Activated T-cell treated with anti-CD3 and anti-CD28 coated beads, Interleukin-2, amount 50 U/mL, for 4 hours (primary cell): ENCODE results near the gene SPTBN1. TPM values are rescaled to one million over a fixed set of nuclear protein-coding genes. Genes with fewer than 3 reads are reported as not detected.

Source experiments
- ATAC-seq, 2 donors: fragments of 200-7000 bp; cut with Tn5 transposase; one replicate each; pipeline ENCODE4 v1.10.0; 2021
- DNase-seq: peaks from one replicate; pipeline ENCODE4 v3.0.0-alpha.2; 2020
- H3K27me3 Mint-ChIP-seq: one replicate; pipeline ENCODE4 v1.8.0; 2021; ENCODE audit warnings: low read depth, mixed read lengths
- H3K36me3 Mint-ChIP-seq: one replicate; pipeline ENCODE4 v1.8.0; 2022; ENCODE audit warnings: mixed read lengths; ENCODE audit not compliant: insufficient read depth
- H3K4me1 Mint-ChIP-seq: one replicate; pipeline ENCODE4 v1.8.0; 2021; ENCODE audit warnings: low read depth, mixed read lengths
- H3K4me3 Mint-ChIP-seq: one replicate; pipeline ENCODE4 v1.8.0; 2021; ENCODE audit warnings: mild to moderate bottlenecking, moderate library complexity, mixed read lengths
- H3K9me3 Mint-ChIP-seq: one replicate; pipeline ENCODE4 v1.8.0; 2021; ENCODE audit warnings: mixed read lengths
- total RNA-seq, 3 donors: library from RNA; stranded (reverse); gene quantifications; one replicate each; pipeline ENCODE4 v1.2.1, GENCODE V29; 2021

Gene SPTBN1
- total RNA-seq, 3 donors from 2014 or later: 23.4 to 27.9 (median 24.0) TPM

- ATAC-seq: no peak
- H3K4me1 Mint-ChIP-seq: peaks cover 13% of the 10 kb centered on the region
- peaks cover 40% of the 10 kb centered on the region for H3K36me3 Mint-ChIP-seq
- DNase-seq: no peak
- no peaks in the 10 kb centered on the region for H3K27me3 Mint-ChIP-seq
- H3K4me3 Mint-ChIP-seq: no peak overlapping the region
- no peaks in the 10 kb centered on the region for H3K9me3 Mint-ChIP-seq
Observed at GRCh38 chr2:54668711-54669110, 212.6 kb downstream of the SPTBN1 start.

- Mint-ChIP-seq H3K9me3 (no peaks in the 10 kb centered on the region), H3K36me3 (peaks cover 34% of the 10 kb centered on the region), H3K27me3 (no peaks in the 10 kb centered on the region), H3K4me1 (peaks cover 16% of the 10 kb centered on the region), H3K4me3 (no peak overlapping the region)
- no peak for ATAC-seq
- DNase-seq: no peak
Observed at GRCh38 chr2:54669677-54670484, 213.8 kb downstream of the SPTBN1 start.

GRCh38 chr2:54670485-54671009 is 214.4 kb downstream of the SPTBN1 start:
- Mint-ChIP-seq H3K9me3 (no peaks in the 10 kb centered on the region), H3K4me3 (no peak overlapping the region), H3K27me3 (peaks cover under 1% of the 10 kb centered on the region), H3K4me1 (peaks cover 14% of the 10 kb centered on the region), H3K36me3 (peaks cover 31% of the 10 kb centered on the region)
- ATAC-seq (no peak), DNase-seq (no peak)

- ATAC-seq (no peak), DNase-seq (no peak)
- H3K36me3 Mint-ChIP-seq: peaks cover 27% of the 10 kb centered on the region
- H3K4me3 Mint-ChIP-seq: no peak overlapping the region
- H3K9me3 Mint-ChIP-seq: no peaks in the 10 kb centered on the region
- H3K27me3 Mint-ChIP-seq: peaks cover 3% of the 10 kb centered on the region
- peaks cover 14% of the 10 kb centered on the region for H3K4me1 Mint-ChIP-seq
Observed at GRCh38 chr2:54671010-54671409, 214.9 kb downstream of the SPTBN1 start.

- H3K36me3 Mint-ChIP-seq: peaks cover 21% of the 10 kb centered on the region
- ATAC-seq (no peak), DNase-seq (no peak)
Observed at GRCh38 chr2:54671875-54672589, 215.9 kb downstream of the SPTBN1 start.

GRCh38 chr2:54672590-54673456 is 216.7 kb downstream of the SPTBN1 start:
- Mint-ChIP-seq H3K9me3 (no peaks in the 10 kb centered on the region), H3K27me3 (peaks cover 19% of the 10 kb centered on the region), H3K4me3 (no peak overlapping the region), H3K4me1 (peaks cover 12% of the 10 kb centered on the region), H3K36me3 (peaks cover 17% of the 10 kb centered on the region)
- DNase-seq (no peak), ATAC-seq (no peak)

More at GRCh38 chr2:54671875-54672589, 215.9 kb downstream of the SPTBN1 start:
- peaks cover 13% of the 10 kb centered on the region for H3K27me3 Mint-ChIP-seq
- H3K4me3 Mint-ChIP-seq: no peak overlapping the region
- H3K9me3 Mint-ChIP-seq: no peaks in the 10 kb centered on the region
- peaks cover 12% of the 10 kb centered on the region for H3K4me1 Mint-ChIP-seq

GRCh38 chr2:54673501-54673998 is 217.4 kb downstream of the SPTBN1 start:
- H3K4me3 Mint-ChIP-seq: no peak overlapping the region
- H3K27me3 Mint-ChIP-seq: peaks cover 19% of the 10 kb centered on the region

GRCh38 chr2:54675281-54675680 is 219.2 kb downstream of the SPTBN1 start:
- Mint-ChIP-seq H3K4me3 (no peak overlapping the region), H3K36me3 (peaks cover 8% of the 10 kb centered on the region), H3K27me3 (peaks cover 20% of the 10 kb centered on the region), H3K4me1 (peaks cover 15% of the 10 kb centered on the region), H3K9me3 (no peaks in the 10 kb centered on the region)
- no peak for DNase-seq
- no peak for ATAC-seq

More at GRCh38 chr2:54673501-54673998, 217.4 kb downstream of the SPTBN1 start:
- DNase-seq (peak; percentile 12), ATAC-seq (peak; percentile 74 to 85)
- Mint-ChIP-seq H3K9me3 (no peaks in the 10 kb centered on the region), H3K4me1 (peaks cover 12% of the 10 kb centered on the region), H3K36me3 (peaks cover 11% of the 10 kb centered on the region)

- Mint-ChIP-seq H3K4me3 (no peak overlapping the region), H3K36me3 (peaks cover 5% of the 10 kb centered on the region), H3K9me3 (no peaks in the 10 kb centered on the region), H3K4me1 (peaks cover 20% of the 10 kb centered on the region), H3K27me3 (peaks cover 21% of the 10 kb centered on the region)
- DNase-seq: no peak
- no peak for ATAC-seq
Observed at GRCh38 chr2:54675738-54676137, 219.6 kb downstream of the SPTBN1 start.

GRCh38 chr2:54676656-54677055 is 220.5 kb downstream of the SPTBN1 start:
- H3K27me3 Mint-ChIP-seq: peaks cover 25% of the 10 kb centered on the region
- no peak for ATAC-seq

GRCh38 chr2:54677476-54678265 is 221.5 kb downstream of the SPTBN1 start:
- ATAC-seq (no peak), DNase-seq (no peak)
- Mint-ChIP-seq H3K4me1 (peaks cover 29% of the 10 kb centered on the region), H3K9me3 (no peaks in the 10 kb centered on the region), H3K27me3 (peaks cover 26% of the 10 kb centered on the region), H3K4me3 (no peak overlapping the region), H3K36me3 (no peaks in the 10 kb centered on the region)

More at GRCh38 chr2:54676656-54677055, 220.5 kb downstream of the SPTBN1 start:
- DNase-seq: no peak
- peaks cover 29% of the 10 kb centered on the region for H3K4me1 Mint-ChIP-seq
- H3K4me3 Mint-ChIP-seq: no peak overlapping the region
- H3K9me3 Mint-ChIP-seq: no peaks in the 10 kb centered on the region
- H3K36me3 Mint-ChIP-seq: no peaks in the 10 kb centered on the region

- H3K4me1 Mint-ChIP-seq: peaks cover 20% of the 10 kb centered on the region
- no peaks in the 10 kb centered on the region for H3K36me3 Mint-ChIP-seq
- no peaks in the 10 kb centered on the region for H3K9me3 Mint-ChIP-seq
- DNase-seq (no peak), ATAC-seq (no peak)
- peaks cover 30% of the 10 kb centered on the region for H3K27me3 Mint-ChIP-seq
- no peak overlapping the region for H3K4me3 Mint-ChIP-seq
Observed at GRCh38 chr2:54678719-54679118, 222.6 kb downstream of the SPTBN1 start.

- peak; percentile 96 for ATAC-seq
- peaks cover 17% of the 10 kb centered on the region for H3K4me1 Mint-ChIP-seq
- peak overlapping the region; percentile 39 for H3K4me3 Mint-ChIP-seq
- no peaks in the 10 kb centered on the region for H3K36me3 Mint-ChIP-seq
- peaks cover 32% of the 10 kb centered on the region for H3K27me3 Mint-ChIP-seq
- no peaks in the 10 kb centered on the region for H3K9me3 Mint-ChIP-seq
- no peak for DNase-seq
Observed at GRCh38 chr2:54680397-54681041, 224.4 kb downstream of the SPTBN1 start.
